Lung (tissue), 12 donors: ENCODE results near the gene PRR3. TPM values are rescaled to one million over a fixed set of nuclear protein-coding genes. Genes with fewer than 3 reads are reported as not detected.

Source experiments
- ATAC-seq: fragments of 200-7000 bp; cut with Tn5 transposase; one replicate; pipeline ENCODE4 v1.9.1; 2020; ENCODE audit warnings: moderate number of reproducible peaks; ENCODE audit not compliant: insufficient read depth, low FRiP score
- DNase-seq, 3 donors: peaks; one replicate each; pipeline ENCODE4 v3.0.0-alpha.2; 2013 to 2017
- H3K27ac ChIP-seq, 2 donors: one replicate each; pipeline ENCODE4 v1.5.1; 2013; ENCODE audit warnings: mild to moderate bottlenecking in 2 of 2, moderate library complexity in 2 of 2, control low read depth in 1 of 2, inconsistent platforms in 1 of 2, low read depth in 1 of 2, low read length in 1 of 2
- H3K27me3 ChIP-seq, 3 donors: one replicate each; pipeline ENCODE4 v1.5.1; 2013; ENCODE audit warnings: low read length in 2 of 3; ENCODE audit not compliant: control insufficient read depth in 3 of 3, insufficient read depth in 3 of 3
- H3K36me3 ChIP-seq, 4 donors: one replicate each; pipeline ENCODE4 v1.5.1; 2013; ENCODE audit warnings: low read length in 4 of 4, mild to moderate bottlenecking in 1 of 4, moderate library complexity in 1 of 4; ENCODE audit not compliant: control insufficient read depth in 4 of 4, insufficient read depth in 4 of 4
- H3K4me1 ChIP-seq, 5 donors: one replicate each; pipeline ENCODE4 v1.5.1; 2013; ENCODE audit warnings: low read length in 5 of 5, mild to moderate bottlenecking in 2 of 5, moderate library complexity in 1 of 5; ENCODE audit not compliant: control insufficient read depth in 5 of 5, insufficient read depth in 5 of 5
- H3K4me3 ChIP-seq: one replicate; pipeline ENCODE4 v1.5.1; 2013; ENCODE audit warnings: mild to moderate bottlenecking, control low read depth, moderate library complexity
- H3K9ac ChIP-seq, 2 donors: one replicate each; pipeline ENCODE4 v1.5.1; 2013; ENCODE audit warnings: low read length in 2 of 2, control low read depth in 1 of 2; ENCODE audit not compliant: insufficient read depth in 1 of 2
- H3K9me3 ChIP-seq, 4 donors: one replicate each; pipeline ENCODE4 v1.5.1; 2013; ENCODE audit warnings: low read length in 3 of 4, mild to moderate bottlenecking in 1 of 4, moderate library complexity in 1 of 4; ENCODE audit not compliant: control insufficient read depth in 4 of 4, insufficient read depth in 3 of 4
- CTCF ChIP-seq: IDR thresholded peaks from 2 replicates; pipeline ENCODE4 v1.5.1; 2012; ENCODE audit warnings: mild to moderate bottlenecking; ENCODE audit errors: control extremely low read depth, extremely low read depth
- WGBS, 2 donors: extraction: QIAGEN DNeasy Blood & Tissue Kit; methylation state at CpG; one replicate each; pipeline ENCODE4 v1.1.7; 2013; 5-methylcytosine and 5-hydroxymethylcytosine counted together
- polyA plus RNA-seq, 2 donors: library from polyadenylated mRNA; stranded (reverse); fragments of 200-250 nt; gene quantifications; one replicate each; pipeline ENCODE4 v1.2.1, GENCODE V29; 2013
- total RNA-seq, 2 donors: library from RNA; depleted of rRNA in 1 of 2; stranded (reverse); fragments of >200 nt in 1 of 2; gene quantifications; one replicate each; pipeline ENCODE4 v1.2.1, GENCODE V29; 2014 to 2021
- donor health status: control.
- donor health status: control.
- donor health status: Bipolar disorder and iron deficiency.
- donor health status: healthy.
- donor health status: DM: yes; HTN: yes; CAD: no.

Gene PRR3
- total and polyA plus RNA-seq, 4 donors, result 8.4 to 11.5 (median 9.8) TPM

GRCh38 chr6:30603961-30604360 is 46.9 kb downstream of the PRR3 start:
- ATAC-seq, result no peak
- H3K27me3 ChIP-seq, result no peaks in the 10 kb centered on the region
- DNase-seq, result no peak
- H3K27ac ChIP-seq, result no peak overlapping the region
- H3K4me3 ChIP-seq, result no peak overlapping the region
- TF ChIP-seq CTCF, result no peak
- no peaks in the 10 kb centered on the region for H3K9me3 ChIP-seq
- H3K36me3 ChIP-seq, result peaks cover 56 to 69% (median 61%) of the 10 kb centered on the region in 4 donors
- H3K4me1 ChIP-seq, result peaks cover 0 to 7% (median 0%) of the 10 kb centered on the region in 5 donors
- 95% methylated on average over 13 of the region's 13 CpGs for WGBS, 2 donors
- no peak overlapping the region for H3K9ac ChIP-seq

GRCh38 chr6:30610065-30610464 is 53.0 kb downstream of the PRR3 start:
- Histone ChIP-seq H3K9me3 (no peaks in the 10 kb centered on the region), H3K36me3 (peaks cover 27 to 35% (median 32%) of the 10 kb centered on the region in 4 donors), H3K4me1 (peaks cover 0 to 32% (median 20%) of the 10 kb centered on the region in 5 donors), H3K27ac (no peak overlapping the region), H3K9ac (no peak overlapping the region), H3K27me3 (no peaks in the 10 kb centered on the region), H3K4me3 (no peak overlapping the region)
- WGBS, 2 donors, result 79 to 86% methylated on average over 4 of the region's 4 CpGs
- TF ChIP-seq CTCF, result no peak
- no peak for ATAC-seq
- no peak for DNase-seq

GRCh38 chr6:30611150-30611855 is 54.2 kb downstream of the PRR3 start:
- peaks cover 0 to 32% (median 20%) of the 10 kb centered on the region in 5 donors for H3K4me1 ChIP-seq
- no peak overlapping the region for H3K27ac ChIP-seq
- peaks cover 20 to 38% (median 27%) of the 10 kb centered on the region in 4 donors for H3K36me3 ChIP-seq
- H3K27me3 ChIP-seq, result no peaks in the 10 kb centered on the region
- TF ChIP-seq CTCF, result no peak
- H3K4me3 ChIP-seq, result no peak overlapping the region
- no peaks in the 10 kb centered on the region for H3K9me3 ChIP-seq
- DNase-seq (no peak), ATAC-seq (no peak)
- H3K9ac ChIP-seq, result peak overlapping the region; percentile 11 to 30
- WGBS, 2 donors, result 72 to 77% methylated on average over 9 of the region's 9 CpGs
